ENCODE data around the gene SIL1.
A peak's percentile ranks its signal among the peaks of the same experiment; 100 is the strongest.
"Not testable (repeated sequence)": the region's sequence is repeated elsewhere in the genome, so short reads cannot be mapped to it uniquely, and the experiment has no call there.

SIL1 gene

GRCh38 chr5:139062910-139063663 lies 135.1 kb downstream of the SIL1 start:
- DNase-seq, result no peak

GRCh38 chr5:139061856-139062255 lies 136.3 kb downstream of the SIL1 start:
- DNase-seq, result peak; percentile 86

- DNase-seq, result no peak
Observed at GRCh38 chr5:139061274-139061673, 136.9 kb downstream of the SIL1 start.

- no peak for DNase-seq
Observed at GRCh38 chr5:139058121-139058520, 140.0 kb downstream of the SIL1 start.

GRCh38 chr5:139057045-139057939 lies 140.9 kb downstream of the SIL1 start:
- DNase-seq, result peak; percentile 69

GRCh38 chr5:139052975-139053374 lies 145.2 kb downstream of the SIL1 start:
- no peak for DNase-seq

- DNase-seq, result peak; percentile 35
Observed at GRCh38 chr5:139051392-139051791, 146.8 kb downstream of the SIL1 start.

- DNase-seq, result no peak
Observed at GRCh38 chr5:139050432-139050831, 147.7 kb downstream of the SIL1 start.

- DNase-seq, result no peak
Observed at GRCh38 chr5:139049780-139050179, 148.4 kb downstream of the SIL1 start.

- DNase-seq, result no peak
Observed at GRCh38 chr5:139046551-139046950, 151.6 kb downstream of the SIL1 start.

GRCh38 chr5:139043157-139043905 lies 154.8 kb downstream of the SIL1 start:
- no peak for DNase-seq

GRCh38 chr5:139040081-139040480 lies 158.1 kb downstream of the SIL1 start:
- DNase-seq, result no peak

- DNase-seq, result peak; percentile 70
Observed at GRCh38 chr5:139038613-139039305, 159.4 kb downstream of the SIL1 start.

- peak; percentile 64 for DNase-seq
Observed at GRCh38 chr5:139037732-139038131, 160.4 kb downstream of the SIL1 start.

GRCh38 chr5:139036332-139036731 lies 161.8 kb downstream of the SIL1 start:
- not testable (repeated sequence) for DNase-seq

- DNase-seq, result no peak
Observed at GRCh38 chr5:139027150-139027549, 171.0 kb downstream of the SIL1 start.

- no peak for DNase-seq
Observed at GRCh38 chr5:139025651-139026050, 172.5 kb downstream of the SIL1 start.

GRCh38 chr5:139023286-139023685 lies 174.9 kb downstream of the SIL1 start:
- DNase-seq, result no peak

GRCh38 chr5:139022528-139022927 lies 175.6 kb downstream of the SIL1 start:
- no peak for DNase-seq

GRCh38 chr5:139021346-139021745 lies 176.8 kb downstream of the SIL1 start:
- DNase-seq, result no peak

GRCh38 chr5:139019880-139020279 lies 178.3 kb downstream of the SIL1 start:
- DNase-seq, result no peak

GRCh38 chr5:139019211-139019610 lies 179.0 kb downstream of the SIL1 start:
- DNase-seq, result no peak

- peak; percentile 72 for DNase-seq
Observed at GRCh38 chr5:139017624-139018023, 180.5 kb downstream of the SIL1 start.

All from NCI-H82 (cell line).